Suprapubic skin (tissue), 4 donors: ENCODE data around the gene BCKDHB. TPM values are rescaled to one million over a fixed set of nuclear protein-coding genes. Genes with fewer than 3 reads are reported as not detected.

Experiments
- DNase-seq, 2 donors: peaks; one replicate each; pipeline ENCODE4 v3.0.0-alpha.2; 2019; ENCODE audit warnings: low spot score in 2 of 2
- H3K27ac ChIP-seq: fragments of 200-600 bp; sonication (generic); one replicate; pipeline ENCODE4 v1.5.1; 2019
- H3K27me3 ChIP-seq: fragments of 200-600 bp; sonication (generic); one replicate; pipeline ENCODE4 v1.5.1; 2019
- H3K36me3 ChIP-seq: fragments of 200-600 bp; sonication (generic); one replicate; pipeline ENCODE4 v1.5.1; 2019
- H3K4me1 ChIP-seq: fragments of 200-600 bp; sonication (generic); one replicate; pipeline ENCODE4 v1.5.1; 2019
- H3K4me3 ChIP-seq: fragments of 200-600 bp; sonication (generic); one replicate; pipeline ENCODE4 v1.5.1; 2019; ENCODE audit warnings: mild to moderate bottlenecking
- H3K9me3 ChIP-seq: fragments of 200-600 bp; sonication (generic); one replicate; pipeline ENCODE4 v1.5.1; 2019
- EP300 ChIP-seq: sonication (generic); formaldehyde crosslinking; IDR thresholded peaks from one replicate; pipeline ENCODE4 v1.6.1; 2017; ENCODE audit warnings: antibody characterized with exemption
- POLR2A ChIP-seq, 2 donors: fragments of 450-650 bp; IDR thresholded peaks; one replicate each; pipeline ENCODE4 v1.6.1; 2017; ENCODE audit warnings: antibody characterized with exemption in 2 of 2, mild to moderate bottlenecking in 2 of 2, moderate library complexity in 2 of 2
- POLR2AphosphoS5 ChIP-seq, 3 donors: sonication (generic); formaldehyde crosslinking; IDR thresholded peaks; one replicate each; pipeline ENCODE4 v1.6.1; 2017; ENCODE audit warnings: antibody characterized with exemption in 3 of 3
- WGBS: methylation state at CpG from one replicate; pipeline ENCODE4 v1.1.5; 2018; 5-methylcytosine and 5-hydroxymethylcytosine counted together
- total RNA-seq, 4 donors: library from RNA; depleted of rRNA; stranded (reverse); fragments of >200 nt; gene quantifications; one replicate each; pipeline ENCODE4 v1.1.0, GENCODE V29; 2016
- TF ChIP-seq, protein P1 (sequence below), 2 donors: fragments of 200-600 bp in 1 of 2; fragments of 450-650 bp in 1 of 2; sonication (generic) in 1 of 2; IDR thresholded peaks; one replicate each; pipeline ENCODE4 v1.5.1; 2016 to 2019; ENCODE audit warnings: antibody characterized with exemption in 2 of 2, mild to moderate bottlenecking in 1 of 2, moderate library complexity in 1 of 2

The BCKDHB gene
- total RNA-seq, 4 donors from 2014 or later, result 10.5 to 17.2 (median 14.1) TPM

GRCh38 chr6:80134065-80134464 is 27.6 kb downstream of the BCKDHB start:
- H3K27me3 ChIP-seq, result no peaks in the 10 kb centered on the region
- H3K9me3 ChIP-seq, result no peaks in the 10 kb centered on the region
- H3K4me3 ChIP-seq, result no peak overlapping the region
- TF ChIP-seq, protein P1, sequence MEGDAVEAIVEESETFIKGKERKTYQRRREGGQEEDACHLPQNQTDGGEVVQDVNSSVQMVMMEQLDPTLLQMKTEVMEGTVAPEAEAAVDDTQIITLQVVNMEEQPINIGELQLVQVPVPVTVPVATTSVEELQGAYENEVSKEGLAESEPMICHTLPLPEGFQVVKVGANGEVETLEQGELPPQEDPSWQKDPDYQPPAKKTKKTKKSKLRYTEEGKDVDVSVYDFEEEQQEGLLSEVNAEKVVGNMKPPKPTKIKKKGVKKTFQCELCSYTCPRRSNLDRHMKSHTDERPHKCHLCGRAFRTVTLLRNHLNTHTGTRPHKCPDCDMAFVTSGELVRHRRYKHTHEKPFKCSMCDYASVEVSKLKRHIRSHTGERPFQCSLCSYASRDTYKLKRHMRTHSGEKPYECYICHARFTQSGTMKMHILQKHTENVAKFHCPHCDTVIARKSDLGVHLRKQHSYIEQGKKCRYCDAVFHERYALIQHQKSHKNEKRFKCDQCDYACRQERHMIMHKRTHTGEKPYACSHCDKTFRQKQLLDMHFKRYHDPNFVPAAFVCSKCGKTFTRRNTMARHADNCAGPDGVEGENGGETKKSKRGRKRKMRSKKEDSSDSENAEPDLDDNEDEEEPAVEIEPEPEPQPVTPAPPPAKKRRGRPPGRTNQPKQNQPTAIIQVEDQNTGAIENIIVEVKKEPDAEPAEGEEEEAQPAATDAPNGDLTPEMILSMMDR (IDR thresholded peaks at IDR 0.05), result no peak
- WGBS, result 94% methylated on average over 1 of the region's 1 CpG
- no peaks in the 10 kb centered on the region for H3K4me1 ChIP-seq
- H3K27ac ChIP-seq, result no peak overlapping the region
- DNase-seq, result no peak
- peaks cover 11% of the 10 kb centered on the region for H3K36me3 ChIP-seq

DNA sequence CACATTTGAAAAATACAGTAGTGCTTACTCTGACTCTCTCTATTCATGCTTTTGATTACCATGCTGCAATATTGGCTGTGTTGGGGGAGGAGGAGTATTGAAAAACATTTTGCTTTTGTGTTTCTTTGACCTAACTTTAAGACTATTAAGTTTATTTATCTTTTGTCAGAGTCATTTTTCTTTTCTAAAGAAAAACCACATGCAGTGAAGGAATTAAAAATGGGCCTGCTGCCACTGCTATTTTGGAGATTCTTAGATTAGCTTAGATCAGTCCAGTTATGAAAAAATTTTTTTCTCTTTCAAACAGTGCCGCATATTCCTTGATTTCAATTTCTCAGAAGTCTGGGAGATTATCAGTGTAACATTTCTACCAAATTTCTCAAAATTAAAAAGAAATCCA is 36.1 kb downstream of the BCKDHB start:
- no peaks in the 10 kb centered on the region for H3K27me3 ChIP-seq
- no peak overlapping the region for H3K4me3 ChIP-seq
- 56% methylated on average over 1 of the region's 1 CpG for WGBS
- H3K36me3 ChIP-seq, result no peaks in the 10 kb centered on the region
- no peak for DNase-seq
- no peaks in the 10 kb centered on the region for H3K9me3 ChIP-seq
- peaks cover 27% of the 10 kb centered on the region for H3K4me1 ChIP-seq
- TF ChIP-seq POLR2AphosphoS5 (IDR thresholded peaks at IDR 0.05) (no peak), POLR2A (IDR thresholded peaks at IDR 0.05) (no peak), EP300 (no peak)
- TF ChIP-seq, protein P1 (IDR thresholded peaks at IDR 0.05), result no peak
- no peak overlapping the region for H3K27ac ChIP-seq

GRCh38 chr6:80143419-80143937 is 37.0 kb downstream of the BCKDHB start:
- Histone ChIP-seq H3K27me3 (no peaks in the 10 kb centered on the region), H3K4me3 (peak overlapping the region; percentile 5), H3K36me3 (no peaks in the 10 kb centered on the region), H3K27ac (peak overlapping the region; percentile 34), H3K9me3 (no peaks in the 10 kb centered on the region), H3K4me1 (peaks cover 27% of the 10 kb centered on the region)
- peak in 1 of 2 donors; percentile 61 for DNase-seq
- whole genome bisulfite sequencing, result 27% methylated on average over 3 of the region's 3 CpGs
- TF ChIP-seq POLR2AphosphoS5 (IDR thresholded peaks at IDR 0.05) (no peak), POLR2A (IDR thresholded peaks at IDR 0.05) (no peak), EP300 (no peak)
- TF ChIP-seq, protein P1 (IDR thresholded peaks at IDR 0.05), result no peak

DNA sequence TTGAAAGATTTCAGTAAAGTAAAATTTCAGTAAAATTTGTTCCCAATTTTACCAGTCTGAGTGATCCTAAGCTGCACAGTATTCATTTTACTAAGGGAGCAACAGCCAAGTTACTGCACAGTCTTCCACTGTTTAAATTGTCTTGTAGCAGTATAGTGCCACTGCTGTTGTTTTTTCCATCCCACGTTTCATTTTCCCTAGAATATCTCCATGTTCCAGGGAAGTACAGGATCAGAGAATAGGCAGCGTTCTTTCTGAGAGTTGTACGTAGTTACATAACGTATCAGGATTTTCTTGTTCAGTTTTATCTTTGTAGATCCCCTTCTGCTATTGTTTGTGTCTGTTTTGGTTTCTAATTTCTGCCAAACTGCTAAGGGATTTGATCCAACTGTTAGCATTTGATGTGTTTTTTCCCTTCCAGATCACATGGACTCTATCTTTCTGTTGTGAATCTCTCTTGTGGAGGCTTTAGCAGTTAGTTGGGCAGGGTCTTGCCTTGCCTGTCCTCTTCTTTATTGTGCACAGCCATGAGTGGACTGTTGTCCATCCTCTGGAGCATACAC is 38.4 kb downstream of the BCKDHB start:
- no peaks in the 10 kb centered on the region for H3K27me3 ChIP-seq
- H3K9me3 ChIP-seq, result no peaks in the 10 kb centered on the region
- H3K4me3 ChIP-seq, result no peak overlapping the region
- peaks cover 27% of the 10 kb centered on the region for H3K4me1 ChIP-seq
- TF ChIP-seq POLR2A (IDR thresholded peaks at IDR 0.05), result no peak
- TF ChIP-seq POLR2AphosphoS5 (IDR thresholded peaks at IDR 0.05), result no peak
- TF ChIP-seq, protein P1 (IDR thresholded peaks at IDR 0.05), result no peak
- no peak for TF ChIP-seq EP300
- WGBS, result 59% methylated on average over 4 of the region's 4 CpGs
- no peaks in the 10 kb centered on the region for H3K36me3 ChIP-seq
- H3K27ac ChIP-seq, result no peak overlapping the region
- DNase-seq, result no peak

DNA sequence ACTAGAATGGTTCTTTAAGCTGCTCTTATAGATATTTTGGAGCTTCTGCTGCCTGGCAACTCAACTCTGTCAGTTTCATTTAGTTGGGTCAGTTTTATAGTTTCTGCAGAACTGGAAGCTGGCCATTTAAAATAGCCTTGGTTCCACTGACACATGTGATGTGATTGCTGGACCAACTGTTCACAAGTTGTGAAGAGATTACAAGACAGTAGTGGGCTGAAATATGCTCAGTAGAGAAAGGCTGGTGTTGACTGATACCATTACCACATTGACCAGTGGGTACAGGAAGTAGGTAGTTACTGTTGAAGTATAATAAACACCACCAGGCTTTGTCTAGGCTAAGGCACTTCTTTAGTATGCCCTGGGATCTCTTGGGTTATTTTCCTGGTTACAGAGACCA is 39.0 kb downstream of the BCKDHB start:
- DNase-seq, result no peak
- Histone ChIP-seq H3K27ac (no peak overlapping the region), H3K4me1 (peaks cover 27% of the 10 kb centered on the region)

More for the DNA sequence above, 39.0 kb downstream of the BCKDHB start:
- H3K9me3 ChIP-seq, result no peaks in the 10 kb centered on the region
- TF ChIP-seq POLR2A (IDR thresholded peaks at IDR 0.05), result no peak
- no peak for TF ChIP-seq POLR2AphosphoS5 (IDR thresholded peaks at IDR 0.05)
- TF ChIP-seq, protein P1 (IDR thresholded peaks at IDR 0.05), result no peak
- TF ChIP-seq EP300, result no peak
- H3K27me3 ChIP-seq, result no peaks in the 10 kb centered on the region
- no peak overlapping the region for H3K4me3 ChIP-seq
- no peaks in the 10 kb centered on the region for H3K36me3 ChIP-seq
